ENCODE measurements around the gene C1QTNF3.

C1QTNF3 gene

DNA sequence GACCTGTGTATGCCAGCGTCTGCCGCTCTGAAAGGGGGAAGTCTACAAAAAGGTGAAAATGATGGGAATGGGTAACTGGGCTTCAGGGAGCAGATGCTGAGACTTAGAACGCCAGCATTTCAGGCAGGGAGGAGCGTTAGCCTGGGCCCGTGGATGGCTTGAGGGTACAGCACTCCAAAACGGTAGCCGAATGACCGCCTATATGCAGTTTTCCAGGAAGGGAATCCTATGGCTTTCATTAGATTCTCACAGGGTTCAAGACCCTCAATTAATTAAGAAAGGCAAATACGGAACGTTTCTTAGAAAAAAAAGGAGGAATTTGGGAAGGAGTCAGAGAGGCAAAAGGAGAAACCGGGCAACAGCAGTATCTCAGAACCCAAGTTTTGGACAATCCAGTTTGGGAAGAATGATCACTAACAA, 35.8 kb downstream of the C1QTNF3 start:
- H3K27ac ChIP-seq = peak overlapping the region; percentile 71 to 97 (median 91)
- H3K4me3 ChIP-seq = peak overlapping the region; percentile 59 to 78 (median 67)

DNA sequence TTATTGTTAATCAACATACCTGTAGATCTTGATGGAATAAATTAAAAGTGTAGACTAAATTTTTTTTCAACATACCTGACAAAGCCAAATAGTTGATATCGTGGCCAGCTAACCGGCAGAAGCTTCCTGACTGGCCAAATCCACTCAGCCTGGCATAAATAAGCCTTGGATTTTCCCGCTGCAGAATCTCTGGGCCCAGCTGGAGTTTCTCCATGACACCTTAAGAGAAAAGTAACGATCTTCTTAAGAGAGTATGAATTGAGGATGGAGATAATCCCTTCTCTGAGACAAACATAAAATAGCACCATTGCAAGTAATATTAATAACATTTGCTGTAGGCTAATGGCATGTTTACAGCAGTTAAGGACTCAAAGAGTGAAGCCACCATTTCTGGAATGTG, 37.3 kb downstream of the C1QTNF3 start:
- Histone ChIP-seq H3K4me3 (no peak overlapping the region), H3K27ac (no peak overlapping the region)

DNA sequence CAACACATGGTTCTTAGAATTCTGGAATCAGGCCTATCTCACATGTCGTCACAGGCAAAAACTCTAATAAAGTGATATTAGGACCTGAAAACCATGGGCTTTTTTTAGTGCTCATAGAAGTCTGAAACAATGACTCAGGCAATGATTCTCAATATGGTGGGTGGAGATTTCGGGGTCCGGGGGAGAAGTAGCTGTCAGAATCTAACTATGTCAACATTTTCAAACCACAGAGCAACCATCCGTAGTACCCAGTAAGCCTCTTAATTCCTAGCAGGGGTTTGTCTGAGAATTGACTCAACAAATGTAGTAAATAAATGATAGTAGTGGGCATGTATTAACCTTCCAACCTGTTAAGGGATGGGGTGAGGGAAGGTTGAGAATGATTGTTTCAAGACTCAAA, 37.8 kb downstream of the C1QTNF3 start:
- Histone ChIP-seq H3K4me3 (no peak overlapping the region), H3K27ac (no peak overlapping the region)

DNA sequence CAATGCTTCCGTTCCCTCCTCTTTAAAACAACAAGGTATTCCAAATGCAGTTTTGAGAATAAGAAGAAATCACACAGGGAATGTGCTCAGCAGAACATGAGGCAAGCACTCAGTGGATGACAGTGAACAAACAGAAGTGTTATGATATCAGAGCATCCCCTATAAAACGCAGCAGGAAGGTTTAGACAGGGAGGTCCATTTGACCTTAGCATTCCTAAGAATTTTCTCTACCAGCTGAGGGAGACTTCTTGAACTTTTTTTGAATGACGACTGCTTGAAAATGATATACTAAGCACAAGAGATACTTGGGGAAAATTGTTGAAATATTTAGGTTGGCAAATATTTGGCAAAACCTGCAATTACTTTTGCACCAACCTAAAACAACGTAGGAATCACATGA, 39.1 kb downstream of the C1QTNF3 start:
- H3K4me3 ChIP-seq = no peak overlapping the region
- no peak overlapping the region for H3K27ac ChIP-seq

DNA sequence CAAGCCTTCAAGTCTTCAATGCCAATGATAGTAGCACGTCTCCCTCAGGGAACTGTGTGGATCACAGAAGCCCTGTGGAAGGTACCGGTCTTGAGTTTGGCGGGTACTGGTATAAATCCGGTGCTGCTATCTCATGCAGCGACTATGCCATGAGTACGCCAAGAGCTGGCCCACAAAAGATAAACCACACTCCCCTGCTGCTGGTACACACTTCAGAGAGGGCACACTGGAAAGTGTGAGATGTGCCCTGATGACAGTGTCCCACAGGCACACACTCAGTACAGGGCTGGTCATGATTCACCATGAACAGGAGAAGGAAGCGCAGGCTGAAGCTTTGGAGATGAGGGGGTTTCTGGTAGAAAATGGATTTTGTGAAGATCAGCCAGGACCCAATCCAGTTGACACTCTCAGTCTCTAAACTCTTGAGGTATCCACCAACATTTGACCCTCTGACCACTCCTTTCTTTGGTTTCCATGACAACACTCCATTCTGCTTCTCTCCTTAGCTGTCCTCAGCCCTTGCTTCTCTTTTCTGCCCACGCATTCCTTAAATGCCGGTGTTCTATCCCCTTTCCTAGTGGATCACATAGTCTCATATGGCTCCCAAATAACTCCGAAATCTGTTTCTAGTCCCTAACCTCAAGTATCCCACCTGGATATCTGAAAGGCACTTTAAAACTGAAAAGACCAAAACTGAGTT, 40.2 kb downstream of the C1QTNF3 start:
- Histone ChIP-seq H3K27ac (no peak overlapping the region), H3K4me3 (no peak overlapping the region)

DNA sequence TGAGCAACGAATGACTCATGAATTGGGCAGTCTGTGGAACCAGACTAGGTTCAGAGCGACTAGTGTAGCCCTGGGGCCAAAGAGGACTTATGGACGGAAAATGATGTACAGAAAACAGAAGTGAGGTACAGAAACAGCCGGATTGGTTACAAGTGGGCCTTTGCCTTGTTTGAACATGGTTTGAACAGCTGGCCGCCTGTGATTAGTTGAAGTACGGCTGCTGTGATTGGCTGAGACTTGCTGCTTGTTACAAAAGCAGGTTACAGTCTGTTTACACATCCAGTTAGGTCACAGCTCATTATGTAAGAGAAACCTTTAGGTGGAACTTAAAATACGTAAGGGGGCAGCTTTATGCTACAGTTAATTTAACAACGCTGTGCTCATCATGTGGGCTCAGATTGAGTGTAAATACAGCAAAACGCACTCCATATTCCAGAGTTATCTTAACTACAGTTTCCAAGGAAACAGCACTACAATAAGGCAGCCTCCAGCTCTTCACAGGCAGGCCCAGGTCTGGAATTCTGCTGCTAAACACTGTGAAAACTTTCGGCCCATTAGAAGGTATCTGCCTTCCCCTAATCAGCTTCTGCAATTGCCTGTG, 41.7 kb downstream of the C1QTNF3 start:
- Histone ChIP-seq H3K4me3 (no peak overlapping the region), H3K27ac (no peak overlapping the region)

DNA sequence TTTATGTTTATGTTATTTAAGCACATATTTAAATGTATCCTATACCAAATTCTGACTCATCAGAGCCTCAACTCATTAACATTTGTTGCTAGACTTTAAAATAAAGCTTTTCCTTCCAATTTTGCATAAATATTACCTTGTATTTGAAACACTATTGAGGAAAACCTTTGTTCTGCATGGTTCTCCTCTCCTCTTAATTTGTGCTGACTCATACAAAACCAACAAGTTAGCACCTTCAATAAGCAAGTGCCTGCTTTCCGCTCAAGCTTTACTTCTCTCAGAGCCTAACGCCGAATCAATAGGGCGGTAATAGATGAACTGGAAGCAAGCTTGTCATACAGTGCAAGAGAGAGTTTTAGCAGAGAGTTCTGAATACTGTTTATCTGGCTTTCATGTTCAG, 43.0 kb downstream of the C1QTNF3 start:
- H3K4me3 ChIP-seq = no peak overlapping the region

DNA sequence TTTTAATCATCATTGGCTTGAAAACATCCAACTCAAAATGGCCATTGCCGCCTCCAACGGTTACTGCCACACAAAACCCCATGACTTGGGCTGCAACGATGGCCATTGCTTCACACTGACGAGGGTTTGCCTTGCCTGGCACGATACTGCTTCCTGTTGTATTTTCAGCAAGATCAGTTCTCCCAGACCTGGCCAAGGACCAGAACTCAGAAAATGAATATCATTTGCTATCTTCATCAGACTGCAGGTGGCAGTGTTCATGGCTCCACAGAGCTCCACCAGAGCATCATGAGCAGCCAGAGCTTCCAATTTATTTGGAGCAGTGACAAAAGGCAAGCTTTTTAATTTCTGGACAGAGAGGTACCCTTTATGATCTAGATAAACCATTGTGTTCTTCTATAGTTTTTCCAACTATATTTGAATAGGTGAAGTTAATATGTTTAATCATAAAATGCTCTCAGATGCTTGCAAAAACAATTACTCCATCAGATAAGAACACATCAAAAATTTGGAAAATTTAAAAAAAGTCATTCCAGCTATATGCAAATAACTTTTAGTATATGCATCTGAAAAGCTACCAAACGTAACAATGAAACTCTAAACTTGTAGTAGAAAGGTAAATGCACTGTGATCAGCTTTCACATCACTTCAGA, 45.6 kb downstream of the C1QTNF3 start:
- no peak overlapping the region for H3K4me3 ChIP-seq
- no peak overlapping the region for H3K27ac ChIP-seq

More for the DNA sequence above, 43.0 kb downstream of the C1QTNF3 start:
- H3K27ac ChIP-seq = no peak overlapping the region

DNA sequence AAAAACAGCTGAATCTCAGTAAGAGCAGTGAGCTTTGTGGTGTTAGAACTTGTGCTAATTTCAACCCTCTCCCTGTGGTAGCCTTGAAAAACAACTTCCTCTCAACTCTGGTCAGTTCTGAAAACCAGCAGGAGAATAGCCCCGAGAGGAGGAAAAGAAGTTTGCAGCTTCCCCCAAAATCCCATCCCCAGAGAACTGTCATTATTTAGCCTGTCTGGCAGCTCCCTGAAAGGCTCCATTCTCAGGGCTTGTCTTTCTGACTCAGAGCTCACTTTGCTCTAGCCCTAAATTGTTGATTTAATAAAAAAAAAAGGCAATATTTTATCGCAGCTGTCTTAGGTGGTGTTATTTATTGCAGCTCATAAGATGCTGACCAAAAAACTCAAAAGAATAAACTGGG, 47.1 kb downstream of the C1QTNF3 start:
- Histone ChIP-seq H3K27ac (no peak overlapping the region), H3K4me3 (no peak overlapping the region)

DNA sequence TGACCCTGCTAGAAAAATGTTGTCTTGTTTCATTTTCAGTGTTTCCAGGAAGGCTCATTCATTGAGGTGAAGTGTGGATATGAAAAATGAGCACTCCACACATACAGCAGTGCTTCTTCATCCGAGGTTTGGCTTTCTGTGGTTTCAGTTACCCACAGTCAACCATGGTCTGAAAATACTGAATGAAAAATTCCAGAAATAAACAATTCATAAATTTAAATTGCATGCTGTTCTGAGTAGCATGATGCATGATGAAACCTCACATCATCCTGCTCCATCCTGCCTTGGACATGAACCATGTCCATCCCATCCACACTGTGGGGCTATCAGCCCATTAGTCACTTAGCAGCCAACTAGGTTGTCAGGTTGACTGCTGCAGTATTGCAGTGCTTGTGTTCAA, 48.2 kb downstream of the C1QTNF3 start:
- no peak overlapping the region for H3K4me3 ChIP-seq
- no peak overlapping the region for H3K27ac ChIP-seq

DNA sequence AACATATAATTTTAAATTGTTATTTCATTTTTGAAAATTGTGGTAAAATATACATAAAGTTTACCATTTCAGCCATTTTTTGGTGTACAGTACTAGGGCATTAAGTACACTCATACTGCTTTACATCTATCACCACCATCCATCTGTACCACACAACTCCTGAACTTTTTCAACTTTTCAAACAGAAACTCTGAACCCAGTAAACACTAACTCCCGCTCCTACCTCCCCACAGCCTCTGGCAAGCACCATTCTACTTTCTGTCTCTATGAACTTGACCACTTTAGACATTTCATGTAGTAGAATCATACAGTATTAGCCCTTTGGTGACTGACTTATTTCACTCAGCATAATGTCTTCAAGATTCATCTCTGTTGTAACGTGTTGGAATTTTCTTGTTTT, 50.1 kb downstream of the C1QTNF3 start:
- H3K4me3 ChIP-seq = no peak overlapping the region
- H3K27ac ChIP-seq = no peak overlapping the region

DNA sequence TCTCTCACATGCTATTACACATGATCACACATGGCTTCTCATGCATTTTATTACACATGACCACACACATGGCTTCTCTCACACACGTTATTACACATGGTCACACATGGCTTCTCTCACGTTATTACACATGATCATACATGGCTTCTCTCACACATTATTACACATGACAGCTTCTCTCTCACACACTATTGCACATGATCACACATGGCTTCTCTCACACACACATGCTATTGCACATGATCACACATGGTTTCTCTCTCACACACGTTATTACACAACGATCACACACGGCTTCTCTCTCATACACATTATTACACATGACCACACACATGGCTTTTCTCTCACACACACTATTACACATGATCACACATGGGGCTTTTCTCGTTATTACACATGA, 57.6 kb downstream of the C1QTNF3 start:
- Histone ChIP-seq H3K27ac (no peak overlapping the region), H3K4me3 (no peak overlapping the region)

DNA sequence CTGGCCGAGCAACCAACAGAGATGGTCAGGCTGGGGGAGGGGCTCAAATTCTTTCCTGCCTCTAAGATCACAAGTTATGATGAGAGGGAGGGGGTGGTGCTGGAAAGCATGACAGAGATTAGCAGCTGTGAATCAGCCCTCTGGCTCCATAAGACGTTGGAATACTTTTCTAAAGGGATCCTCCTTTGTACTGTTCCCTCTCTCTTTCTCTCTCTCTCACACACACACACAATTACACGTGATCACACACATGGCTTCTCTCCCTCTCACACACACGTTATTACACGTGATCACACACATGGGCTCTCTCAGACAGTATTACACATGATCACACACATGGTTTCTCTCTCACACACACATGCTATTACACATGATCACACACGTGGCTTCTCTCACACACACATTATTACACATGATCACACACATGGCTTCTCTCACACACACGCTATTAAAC, 58.3 kb downstream of the C1QTNF3 start, which contains the start of gene SLC45A2:
Gene SLC45A2, minus strand, starts transcription at position 23 of the 454 bp plus-strand sequence. CDS start 110 bp downstream, outside the sequence.
- H3K27ac ChIP-seq = no peak within 1 kb of the TSS

DNA sequence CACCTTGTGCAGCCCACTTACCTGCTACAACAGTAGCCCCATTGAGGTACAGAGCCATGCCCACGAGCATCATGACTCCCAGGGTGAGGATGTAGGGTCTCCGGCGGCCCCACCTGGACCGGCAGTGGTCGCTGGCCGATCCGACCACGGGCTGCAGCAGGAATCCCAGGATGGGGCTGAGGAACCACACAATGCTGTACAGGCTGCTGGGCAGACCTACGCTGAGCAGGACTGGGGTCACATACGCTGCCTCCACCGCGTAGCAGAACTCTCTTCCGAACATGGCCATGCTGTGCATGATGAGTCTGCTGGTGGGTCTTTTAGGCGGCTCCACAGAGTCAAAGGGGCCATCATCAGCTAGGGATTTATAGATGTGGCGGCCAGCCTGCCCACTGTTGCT, 58.8 kb downstream of the C1QTNF3 start:
- Histone ChIP-seq H3K4me3 (no peak overlapping the region), H3K27ac (no peak overlapping the region)

More for the DNA sequence above, 58.3 kb downstream of the C1QTNF3 start, which contains the start of gene SLC45A2:
- H3K4me3 ChIP-seq = no peak within 1 kb of the TSS

DNA sequence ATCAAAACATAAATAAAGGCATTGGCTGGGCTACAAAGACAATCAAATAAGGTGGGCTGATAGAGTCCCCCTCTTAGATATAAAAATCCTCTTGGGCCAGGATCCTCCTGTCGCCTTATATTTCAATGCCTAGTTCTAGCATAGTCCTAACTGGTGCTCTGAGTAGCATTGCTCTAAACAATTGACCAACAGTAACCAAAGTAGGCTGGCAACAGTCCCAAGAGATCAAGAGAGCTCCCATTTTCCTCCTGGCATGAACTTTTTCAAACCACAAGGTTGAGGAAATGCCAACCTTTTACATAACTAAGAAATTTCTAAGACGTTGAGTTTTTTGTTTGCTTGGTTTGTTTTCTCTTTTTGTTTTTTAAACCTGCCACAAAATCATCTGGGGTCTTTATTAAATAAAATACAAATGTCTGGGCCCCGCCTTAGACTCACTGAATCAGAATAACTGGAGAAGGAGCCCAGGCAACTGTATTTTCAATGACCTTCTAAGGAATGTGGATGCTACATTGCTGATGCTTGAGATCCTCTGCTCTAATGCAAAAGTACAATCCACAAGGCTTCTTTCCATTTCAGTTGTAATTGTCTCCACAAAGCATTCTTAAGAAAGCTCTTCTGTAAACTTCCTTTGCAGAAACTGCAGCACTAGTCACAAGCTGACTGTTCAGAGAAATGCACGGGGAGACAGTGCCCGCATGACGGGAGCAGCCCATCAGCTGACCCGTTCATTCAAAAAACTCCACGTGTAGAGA, 61.4 kb downstream of the C1QTNF3 start:
- Histone ChIP-seq H3K27ac (peak overlapping the region in 1 of 21 experiments; percentile 5), H3K4me3 (no peak overlapping the region)

DNA sequence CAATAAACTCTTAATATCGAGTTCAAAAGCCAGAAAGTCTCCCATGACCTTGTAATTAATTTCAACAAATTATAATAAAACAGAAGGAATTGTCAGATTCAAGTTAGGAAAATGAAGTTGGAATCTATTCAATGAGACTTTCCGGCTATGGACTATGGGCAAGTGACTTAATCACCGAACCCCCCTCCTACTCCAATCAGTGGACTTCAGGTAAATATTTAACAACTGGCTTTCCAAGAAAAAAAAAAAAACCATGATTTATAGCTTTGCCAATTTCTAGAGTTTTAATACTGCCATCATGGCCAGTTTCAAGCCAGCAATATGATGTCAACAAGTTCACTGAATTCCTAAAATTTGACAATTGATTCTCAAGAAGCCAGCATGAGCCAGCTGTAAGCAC, 63.0 kb downstream of the C1QTNF3 start:
- H3K4me3 ChIP-seq = no peak overlapping the region
- no peak overlapping the region for H3K27ac ChIP-seq

DNA sequence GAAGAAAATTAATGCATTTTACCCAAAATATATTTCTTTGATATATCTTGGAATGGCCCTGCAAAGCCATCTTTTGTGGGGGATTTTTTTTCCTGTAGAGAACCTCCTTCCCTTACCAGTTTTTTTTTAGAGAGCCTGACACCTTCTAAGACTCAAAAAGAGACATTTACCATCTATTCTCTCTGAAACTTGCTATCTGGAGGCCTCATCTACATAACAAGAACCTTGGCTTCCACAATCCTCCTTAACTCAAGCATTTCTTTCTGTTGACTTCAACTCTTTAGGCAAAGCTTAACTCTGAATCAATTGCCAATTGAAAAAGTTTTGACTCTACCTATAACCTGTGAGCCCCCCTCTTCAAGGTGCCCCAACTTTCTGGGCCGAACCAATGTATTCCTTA, 64.7 kb downstream of the C1QTNF3 start:
- Histone ChIP-seq H3K27ac (no peak overlapping the region), H3K4me3 (no peak overlapping the region)

DNA sequence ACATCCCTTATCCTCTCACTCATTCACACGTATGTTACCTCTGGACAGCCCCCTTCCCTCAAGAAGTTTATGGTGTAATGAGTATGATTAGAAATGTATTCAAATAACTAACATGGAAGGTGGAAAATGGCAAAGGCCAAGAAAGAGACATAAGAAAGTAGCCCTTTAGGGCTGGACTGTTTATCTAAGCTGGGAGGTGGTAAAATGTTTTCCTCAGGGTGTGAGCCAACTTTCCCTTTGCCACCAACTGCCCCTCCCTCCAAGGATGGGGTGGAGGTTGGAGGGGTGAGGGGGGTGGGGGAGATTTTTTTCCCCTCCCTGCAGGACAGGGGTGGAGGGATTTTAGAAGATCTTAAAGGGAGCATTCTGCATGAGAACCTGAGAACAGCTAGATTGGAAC, 66.7 kb downstream of the C1QTNF3 start:
- peak overlapping the region in 2 of 21 experiments; percentile 4 to 13 for H3K27ac ChIP-seq
- H3K4me3 ChIP-seq = no peak overlapping the region

DNA sequence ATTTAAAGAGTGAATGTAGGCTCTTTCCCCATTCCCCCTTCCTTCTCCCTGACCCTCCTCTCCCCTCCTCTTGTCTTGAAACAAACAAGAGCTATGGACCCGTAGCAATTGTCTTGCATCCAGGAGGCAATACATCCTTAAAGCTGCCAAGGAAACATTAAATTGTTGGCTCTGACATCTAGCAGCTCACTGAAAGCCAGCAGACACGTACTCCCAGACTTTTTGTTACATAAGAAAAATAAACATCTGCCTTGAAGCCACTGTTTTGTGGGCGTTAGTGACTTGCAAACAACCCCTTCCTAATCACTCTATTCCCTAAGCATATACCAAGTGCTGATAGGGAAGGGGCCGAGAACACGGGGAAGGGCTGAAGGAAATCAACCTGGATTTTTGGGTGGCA, 67.2 kb downstream of the C1QTNF3 start:
- no peak overlapping the region for H3K4me3 ChIP-seq

DNA sequence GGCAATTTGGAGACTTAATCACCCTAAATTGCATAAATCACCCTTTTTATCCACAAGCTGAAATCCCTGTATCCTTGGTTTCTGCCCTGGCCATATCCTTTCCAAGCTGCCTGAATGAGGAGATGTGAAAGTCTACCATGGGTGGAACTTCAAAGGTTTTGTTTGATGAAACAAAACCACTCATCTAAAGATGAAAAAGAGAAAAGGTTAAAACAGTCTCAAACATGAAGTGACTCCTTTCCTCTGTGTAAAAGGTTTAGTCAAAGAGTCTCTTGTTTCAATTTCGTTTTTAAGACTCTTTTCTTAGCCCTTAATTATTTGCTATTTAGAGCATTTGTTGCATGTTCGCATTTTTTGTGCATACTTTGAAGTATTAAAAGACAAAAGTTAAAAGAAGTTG, 69.7 kb downstream of the C1QTNF3 start:
- Histone ChIP-seq H3K4me3 (no peak overlapping the region), H3K27ac (no peak overlapping the region)

More for the DNA sequence above, 67.2 kb downstream of the C1QTNF3 start:
- H3K27ac ChIP-seq = peak overlapping the region in 3 of 21 experiments; percentile 4 to 32 (median 13)
